ENCODE results near the gene FAM227B.

- TF ChIP-seq, protein P1, sequence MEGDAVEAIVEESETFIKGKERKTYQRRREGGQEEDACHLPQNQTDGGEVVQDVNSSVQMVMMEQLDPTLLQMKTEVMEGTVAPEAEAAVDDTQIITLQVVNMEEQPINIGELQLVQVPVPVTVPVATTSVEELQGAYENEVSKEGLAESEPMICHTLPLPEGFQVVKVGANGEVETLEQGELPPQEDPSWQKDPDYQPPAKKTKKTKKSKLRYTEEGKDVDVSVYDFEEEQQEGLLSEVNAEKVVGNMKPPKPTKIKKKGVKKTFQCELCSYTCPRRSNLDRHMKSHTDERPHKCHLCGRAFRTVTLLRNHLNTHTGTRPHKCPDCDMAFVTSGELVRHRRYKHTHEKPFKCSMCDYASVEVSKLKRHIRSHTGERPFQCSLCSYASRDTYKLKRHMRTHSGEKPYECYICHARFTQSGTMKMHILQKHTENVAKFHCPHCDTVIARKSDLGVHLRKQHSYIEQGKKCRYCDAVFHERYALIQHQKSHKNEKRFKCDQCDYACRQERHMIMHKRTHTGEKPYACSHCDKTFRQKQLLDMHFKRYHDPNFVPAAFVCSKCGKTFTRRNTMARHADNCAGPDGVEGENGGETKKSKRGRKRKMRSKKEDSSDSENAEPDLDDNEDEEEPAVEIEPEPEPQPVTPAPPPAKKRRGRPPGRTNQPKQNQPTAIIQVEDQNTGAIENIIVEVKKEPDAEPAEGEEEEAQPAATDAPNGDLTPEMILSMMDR (IDR thresholded peaks at IDR 0.05), result no peak
- TF ChIP-seq POLR2A (IDR thresholded peaks at IDR 0.05), result no peak
Measured at GRCh38 chr15:49494842-49495241, 125.8 kb downstream of the FAM227B start.
